Endothelial cell of umbilical vein (primary cell): ENCODE measurements around the gene LARGE1. TPM values are rescaled to one million over a fixed set of nuclear protein-coding genes. Genes with fewer than 3 reads are reported as not detected.

Experiments
- BruUV-seq: library from RNA; stranded (reverse); fragments of 400-500 nt; replicated peaks from 2 replicates; lab custom pipeline; 2021; lab: Mats Ljungman, UMichigan
- CTCF ChIA-PET: fragments of 300-600, 350-600 bp; sonication (Branson Sonifier 250); formaldehyde crosslinking; loops from one replicate; lab custom pipeline; 2021; ENCODE audit warnings: antibody characterized with exemption, inconsistent platforms; lab: Charles Lee
- POLR2A ChIA-PET: fragments of 300-600, 350-600 bp; sonication (Branson Sonifier 250); formaldehyde crosslinking; loops from one replicate; lab custom pipeline; 2021; ENCODE audit warnings: antibody characterized with exemption, inconsistent platforms; lab: Charles Lee
- DNase-seq: peaks from one replicate; pipeline ENCODE4 v3.0.0-alpha.2; 2011; ENCODE audit warnings: low read depth, low spot score
- FAIRE-seq: peaks from 2 replicates; lab custom pipeline; 2011; peaks lifted over from hg19 to GRCh38; lab: Jason Lieb, UNC
- H2AFZ ChIP-seq: 2 replicates; pipeline ENCODE4 v1.6.0; 2012; ENCODE audit warnings: low read depth, low read length, control low read depth, inconsistent platforms
- H3K27ac ChIP-seq: 2 replicates; pipeline ENCODE4 v1.5.1; 2011; ENCODE audit warnings: low read depth, mild to moderate bottlenecking, control low read depth, low read length, moderate library complexity; ENCODE audit not compliant: insufficient read depth
- H3K27me3 ChIP-seq, 2 experiments: 2 replicates each; pipeline versions ENCODE4 v1.6.0 to v1.6.1; 2011; ENCODE audit warnings: low read length in 2 of 2, mixed read lengths in 1 of 2; ENCODE audit not compliant: control insufficient read depth in 2 of 2, insufficient read depth in 2 of 2
- H3K36me3 ChIP-seq, 2 experiments: 2 replicates in 1 of 2; 3 replicates in 1 of 2; pipeline ENCODE4 v1.5.1; 2011; ENCODE audit warnings: low read length in 2 of 2, mild to moderate bottlenecking in 1 of 2, moderate library complexity in 1 of 2; ENCODE audit not compliant: control insufficient read depth in 2 of 2, insufficient read depth in 2 of 2; ENCODE audit errors: extremely low read depth in 1 of 2
- H3K4me1 ChIP-seq: 3 replicates; pipeline ENCODE4 v1.5.1; 2011; ENCODE audit warnings: mild to moderate bottlenecking, low read length; ENCODE audit not compliant: control insufficient read depth, insufficient read depth; ENCODE audit errors: extremely low read depth
- H3K4me2 ChIP-seq: 2 replicates; pipeline ENCODE4 v1.6.1; 2011; ENCODE audit warnings: low read length, control low read depth, mixed read lengths; ENCODE audit not compliant: insufficient read depth
- H3K4me3 ChIP-seq, 3 experiments: fragments of 200-600 bp in 1 of 3; sonication (generic), shearing (Covaris generic) in 1 of 3; replicated peaks in 1 of 3; 2 replicates each; pipeline ENCODE4 v1.5.1; 2011 to 2016; ENCODE audit warnings: control low read depth in 3 of 3, low read length in 3 of 3, mild to moderate bottlenecking in 2 of 3, inconsistent platforms in 1 of 3, low read depth in 1 of 3, moderate library complexity in 1 of 3; ENCODE audit not compliant: insufficient read depth in 1 of 3
- H3K79me2 ChIP-seq: 2 replicates; pipeline ENCODE4 v1.6.0; 2012; ENCODE audit warnings: low read length, inconsistent platforms; ENCODE audit not compliant: control insufficient read depth, insufficient read depth
- H3K9ac ChIP-seq: replicated peaks from 2 replicates; pipeline ENCODE3; 2011; ENCODE audit warnings: low read length, control low read depth; ENCODE audit not compliant: insufficient read depth; ENCODE audit errors: extremely low read depth
- H3K9me1 ChIP-seq: replicated peaks from 3 replicates; pipeline ENCODE4 v1.6.0; 2011; ENCODE audit warnings: mild to moderate bottlenecking, low read length; ENCODE audit not compliant: control insufficient read depth, insufficient read depth; ENCODE audit errors: extremely low read depth
- H3K9me3 ChIP-seq: replicated peaks from 2 replicates; pipeline ENCODE4 v1.5.1; 2012; ENCODE audit warnings: low read length, inconsistent platforms; ENCODE audit not compliant: control insufficient read depth, insufficient read depth
- H4K20me1 ChIP-seq: replicated peaks from 2 replicates; pipeline ENCODE3; 2011; ENCODE audit warnings: mild to moderate bottlenecking, low read length; ENCODE audit not compliant: control insufficient read depth, insufficient read depth; ENCODE audit errors: extremely low read depth
- CTCF ChIP-seq, 2 donors: IDR thresholded peaks; 1 replicate in 1 of 2; 2 replicates in 1 of 2; pipeline ENCODE4 v1.5.1; 2011; ENCODE audit warnings: low read length in 2 of 2, mild to moderate bottlenecking in 2 of 2, moderate library complexity in 2 of 2, control low read depth in 1 of 2, inconsistent platforms in 1 of 2, low read depth in 1 of 2; ENCODE audit not compliant: insufficient read depth in 1 of 2; ENCODE audit errors: extremely low read depth in 1 of 2
- GATA2 ChIP-seq: IDR thresholded peaks from 2 replicates; pipeline ENCODE4 v1.7.0; 2011; ENCODE audit warnings: low read depth, mild to moderate bottlenecking, moderate library complexity, mixed read lengths, low read length; ENCODE audit not compliant: insufficient read length, insufficient read depth
- JUN ChIP-seq: IDR thresholded peaks from 2 replicates; pipeline ENCODE4 v1.6.1; 2011; ENCODE audit warnings: borderline replicate concordance, low read depth; ENCODE audit not compliant: insufficient read length, insufficient read depth
- MYC ChIP-seq: IDR thresholded peaks from one replicate; pipeline ENCODE4 v1.6.1; 2011; ENCODE audit warnings: mild to moderate bottlenecking, low read depth, low read length
- dilution Hi-C: fragments of 300-500 bp; cut with MboI; formaldehyde crosslinking; loops from one replicate; pipeline ENCODE4 v1.15.0; 2019; ENCODE audit warnings: low sequenced_read_pairs; ENCODE audit not compliant: extremely low pct_ligation_motif_present
- intact Hi-C: fragments of 100-400 bp; cut with micrococcal nuclease; formaldehyde crosslinking; loops from one replicate; pipeline ENCODE4 v1.10.0; 2022
- polyA plus RNA-seq, 4 experiments: library from polyadenylated mRNA; depleted of rRNA in 3 of 4; stranded (reverse) in 3 of 4; unstranded in 1 of 4; fragments of >200 nt; gene quantifications; 2 replicates each; pipeline versions ENCODE4 v1.2.1 to v1.2.3, GENCODE V29; 2011 to 2012; ENCODE audit warnings: missing spikeins in 1 of 4
- total RNA-seq: library from RNA; stranded (reverse); gene quantifications from 2 replicates; pipeline ENCODE4 v1.2.3, GENCODE V29; 2021
- TF ChIP-seq, protein P1 (sequence below): IDR thresholded peaks from 2 replicates; pipeline ENCODE4 v1.6.1; 2011; ENCODE audit not compliant: insufficient read depth, insufficient read length

The LARGE1 gene
- total and polyA plus RNA-seq, 2 donors (not counting 3 experiments of a cell fraction or from before 2014, with no cell fraction given) = 0.95 to 4.4 TPM

- Histone ChIP-seq H3K9ac (no peak overlapping the region), H3K4me3 (no peak overlapping the region), H2AFZ (no peak overlapping the region), H3K79me2 (no peaks in the 10 kb centered on the region), H3K4me1 (no peaks in the 10 kb centered on the region), H3K27ac (no peak overlapping the region), H3K4me2 (no peak overlapping the region), H3K36me3 (no peaks in the 10 kb centered on the region), H3K27me3 (no peaks in the 10 kb centered on the region), H3K9me1 (no peaks in the 10 kb centered on the region), H3K9me3 (peaks cover 10% of the 10 kb centered on the region), H4K20me1 (no peaks in the 10 kb centered on the region)
- POLR2A ChIA-PET = no interaction called here
- CTCF ChIA-PET = no interaction called here
- no TSS peak for BruUV-seq
- intact Hi-C loops (no loop called here), dilution Hi-C loops (no loop called here)
- no peak for DNase-seq
- no peak for FAIRE-seq
- no peak for TF ChIP-seq MYC
Measured at GRCh38 chr22:33455036-33455435, 465.2 kb downstream of the LARGE1 start.

- Histone ChIP-seq H2AFZ (no peak overlapping the region), H3K27ac (no peak overlapping the region), H4K20me1 (no peaks in the 10 kb centered on the region), H3K79me2 (no peaks in the 10 kb centered on the region), H3K4me3 (no peak overlapping the region), H3K36me3 (no peaks in the 10 kb centered on the region), H3K4me1 (no peaks in the 10 kb centered on the region), H3K4me2 (no peak overlapping the region), H3K9ac (no peak overlapping the region), H3K9me3 (peaks cover 10% of the 10 kb centered on the region), H3K27me3 (no peaks in the 10 kb centered on the region), H3K9me1 (no peaks in the 10 kb centered on the region)
- TF ChIP-seq MYC (no peak), CTCF (IDR thresholded peaks at IDR 0.05; ENCODE audit: extremely low read depth in 1 of 2, insufficient read depth in 1 of 2, low read depth in 1 of 2, low read length in 2 of 2) (no peak), GATA2 (no peak), JUN (no peak)
- TF ChIP-seq, protein P1, sequence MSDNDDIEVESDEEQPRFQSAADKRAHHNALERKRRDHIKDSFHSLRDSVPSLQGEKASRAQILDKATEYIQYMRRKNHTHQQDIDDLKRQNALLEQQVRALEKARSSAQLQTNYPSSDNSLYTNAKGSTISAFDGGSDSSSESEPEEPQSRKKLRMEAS = no peak
- POLR2A ChIA-PET = no interaction called here
- FAIRE-seq = no peak
- BruUV-seq = no TSS peak
- no peak for DNase-seq
- intact Hi-C loops = no loop called here
- dilution Hi-C loops = no loop called here
- CTCF ChIA-PET = no interaction called here
Measured at GRCh38 chr22:33451866-33452469, 468.3 kb downstream of the LARGE1 start.
